GM23248 (cell line): ENCODE data around the gene XPO1. TPM values are rescaled to one million over a fixed set of nuclear protein-coding genes. Genes with fewer than 3 reads are reported as not detected.
"Not testable (repeated sequence)": the region's sequence is repeated elsewhere in the genome, so short reads cannot be mapped to it uniquely, and the experiment has no call there.

Source experiments
- DNase-seq: peaks from one replicate; pipeline ENCODE4 v3.0.0-alpha.2; 2015
- H2AFZ ChIP-seq: fragments of 200-600 bp; sonication (generic); 2 replicates; pipeline ENCODE4 v1.6.1; 2016; ENCODE audit warnings: antibody characterized with exemption
- H3F3A ChIP-seq: fragments of 200-600 bp; sonication (generic); 2 replicates; pipeline ENCODE4 v1.6.1; 2016; ENCODE audit warnings: mild to moderate bottlenecking, antibody characterized with exemption, mixed run types; ENCODE audit not compliant: insufficient read depth
- H3K27ac ChIP-seq: fragments of 200-600 bp; sonication (generic); 2 replicates; pipeline ENCODE4 v1.5.1; 2016; ENCODE audit warnings: mild to moderate bottlenecking
- H3K27me3 ChIP-seq: fragments of 200-600 bp; sonication (generic); replicated peaks from 2 replicates; pipeline ENCODE4 v1.6.1; 2016; ENCODE audit warnings: mild to moderate bottlenecking; ENCODE audit not compliant: insufficient read depth
- H3K36me3 ChIP-seq: fragments of 200-600 bp; sonication (generic); 2 replicates; pipeline ENCODE4 v1.6.1; 2016; ENCODE audit warnings: low read depth, mild to moderate bottlenecking
- H3K4me1 ChIP-seq: fragments of 200-600 bp; sonication (generic); 2 replicates; pipeline ENCODE4 v1.6.1; 2016; ENCODE audit warnings: mild to moderate bottlenecking; ENCODE audit not compliant: insufficient read depth
- H3K4me2 ChIP-seq: fragments of 200-600 bp; sonication (generic); one replicate; pipeline ENCODE4 v1.6.1; 2016; ENCODE audit warnings: mild to moderate bottlenecking; ENCODE audit not compliant: unreplicated experiment
- H3K4me3 ChIP-seq: fragments of 200-600 bp; sonication (generic); 2 replicates; pipeline ENCODE4 v1.5.1; 2016; ENCODE audit warnings: mild to moderate bottlenecking
- H3K79me2 ChIP-seq: fragments of 200-600 bp; sonication (generic); 2 replicates; pipeline ENCODE4 v1.6.1; 2016; ENCODE audit warnings: mild to moderate bottlenecking; ENCODE audit not compliant: insufficient read depth
- H3K9ac ChIP-seq: fragments of 200-600 bp; sonication (generic); 2 replicates; pipeline ENCODE4 v1.6.1; 2016; ENCODE audit warnings: mild to moderate bottlenecking
- H3K9me2 ChIP-seq: fragments of 200-600 bp; sonication (generic); 2 replicates; pipeline ENCODE4 v1.6.1; 2016; ENCODE audit warnings: mixed run types, mild to moderate bottlenecking, moderate library complexity; ENCODE audit not compliant: insufficient read depth
- H3K9me3 ChIP-seq: fragments of 200-600 bp; sonication (generic); one replicate; pipeline ENCODE4 v1.6.1; 2017; ENCODE audit warnings: low read depth
- H4K20me1 ChIP-seq: fragments of 200-600 bp; sonication (generic); 2 replicates; pipeline ENCODE4 v1.6.0; 2016; ENCODE audit not compliant: insufficient read depth
- EZH2 ChIP-seq: fragments of 200-600 bp; sonication (generic); IDR thresholded peaks from 2 replicates; pipeline ENCODE4 v1.6.1; 2018; ENCODE audit warnings: antibody characterized with exemption, mild to moderate bottlenecking; ENCODE audit not compliant: insufficient read depth, poor library complexity, severe bottlenecking
- EZH2phosphoT487 ChIP-seq: fragments of 200-600 bp; sonication (generic); IDR thresholded peaks from 2 replicates; pipeline ENCODE4 v1.6.1; 2018; ENCODE audit warnings: antibody characterized with exemption, moderate library complexity, mild to moderate bottlenecking, low read depth; ENCODE audit not compliant: insufficient read depth
- WGBS, 2 experiments: methylation state at CpG; one replicate each; pipeline ENCODE4 v1.1.6; 2015 to 2017; ENCODE audit warnings: low lambda C conversion rate in 2 of 2, low coverage in 1 of 2; ENCODE audit errors: missing lambda C conversion rate in 2 of 2; 5-methylcytosine and 5-hydroxymethylcytosine counted together
- in situ Hi-C: fragments of 300-500 bp; cut with MboI; formaldehyde crosslinking; loops from 2 replicates; pipeline ENCODE4 v1.15.0; 2020
- polyA plus RNA-seq: library from polyadenylated mRNA; unstranded; fragments of >200 nt; fragmentation: Nextera tagmentation; extraction: Ambion mirVana; gene quantifications from 2 replicates; pipeline ENCODE4 v1.2.1, GENCODE V29; 2016
- total RNA-seq: library from RNA; depleted of rRNA; stranded (reverse); fragments of >200 nt; shearing (Covaris generic); gene quantifications from 2 replicates; pipeline ENCODE4 v1.2.3, GENCODE V29; 2014

Gene XPO1
- total and polyA plus RNA-seq, 2 experiments from 2014 or later = 52.3 to 104 TPM

DNA sequence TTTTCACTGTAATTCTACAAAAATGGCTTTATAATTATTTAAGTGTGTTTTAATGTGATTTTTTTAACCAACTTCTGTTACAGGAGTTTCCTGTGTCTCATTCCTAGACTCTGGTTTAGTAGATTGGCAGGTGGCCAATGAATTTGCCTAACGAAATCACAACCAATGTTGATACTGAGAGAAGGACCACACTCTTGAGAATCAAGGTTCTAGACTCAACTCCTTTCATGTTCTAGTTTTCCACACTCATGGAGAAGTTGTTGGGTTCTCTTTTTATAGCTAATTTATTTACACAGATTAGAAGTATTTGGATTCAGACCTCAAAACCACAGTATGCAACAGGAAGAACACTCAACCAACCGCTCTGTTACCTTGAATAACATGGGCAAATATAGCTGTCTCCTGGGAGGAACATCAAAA lies 44.6 kb downstream of the XPO1 start:
- Histone ChIP-seq H3K36me3 (peaks cover 77% of the 10 kb centered on the region), H4K20me1 (no peaks in the 10 kb centered on the region), H3K27me3 (no peaks in the 10 kb centered on the region), H2AFZ (no peak overlapping the region), H3K9me2 (no peaks in the 10 kb centered on the region), H3K9ac (no peak overlapping the region), H3F3A (peaks cover under 1% of the 10 kb centered on the region; the same call in 1 of the 2 replicates), H3K4me1 (peaks cover 6% of the 10 kb centered on the region; the same call in 1 of the 2 replicates), H3K79me2 (peaks cover 83% of the 10 kb centered on the region), H3K4me2 (no peak overlapping the region), H3K9me3 (no peaks in the 10 kb centered on the region), H3K27ac (peak overlapping the region; percentile 25), H3K4me3 (no peak overlapping the region)
- 69 to 81% methylated on average over 2 of the region's 2 CpGs for WGBS, 2 experiments
- TF ChIP-seq EZH2 (no peak), EZH2phosphoT487 (no peak)
- DNase-seq = peak; percentile 52
- in situ Hi-C loops = no loop called here

- TF ChIP-seq EZH2phosphoT487 = no peak
- TF ChIP-seq EZH2 = no peak
- peaks cover 6% of the 10 kb centered on the region; the same call in 1 of the 2 replicates for H3K4me1 ChIP-seq
- no peaks in the 10 kb centered on the region for H3K9me2 ChIP-seq
- no peaks in the 10 kb centered on the region for H3K9me3 ChIP-seq
- H3K79me2 ChIP-seq = peaks cover 84% of the 10 kb centered on the region
- H3K4me3 ChIP-seq = no peak overlapping the region
- H3K27me3 ChIP-seq = no peaks in the 10 kb centered on the region
- H2AFZ ChIP-seq = no peak overlapping the region
- no peak overlapping the region for H3K9ac ChIP-seq
- DNase-seq = no peak
- H3K36me3 ChIP-seq = peaks cover 77% of the 10 kb centered on the region
- no peak overlapping the region for H3K27ac ChIP-seq
- in situ Hi-C loops = no loop called here
- H4K20me1 ChIP-seq = no peaks in the 10 kb centered on the region
- H3F3A ChIP-seq = peaks cover 10% of the 10 kb centered on the region; the same call in 1 of the 2 replicates
- WGBS, 2 experiments = 99 to 100% methylated on average over 2 of the region's 2 CpGs
- no peak overlapping the region for H3K4me2 ChIP-seq
These were observed 45.7 kb downstream of the XPO1 start for GRCh38 chr2:61492476-61492875.

DNA sequence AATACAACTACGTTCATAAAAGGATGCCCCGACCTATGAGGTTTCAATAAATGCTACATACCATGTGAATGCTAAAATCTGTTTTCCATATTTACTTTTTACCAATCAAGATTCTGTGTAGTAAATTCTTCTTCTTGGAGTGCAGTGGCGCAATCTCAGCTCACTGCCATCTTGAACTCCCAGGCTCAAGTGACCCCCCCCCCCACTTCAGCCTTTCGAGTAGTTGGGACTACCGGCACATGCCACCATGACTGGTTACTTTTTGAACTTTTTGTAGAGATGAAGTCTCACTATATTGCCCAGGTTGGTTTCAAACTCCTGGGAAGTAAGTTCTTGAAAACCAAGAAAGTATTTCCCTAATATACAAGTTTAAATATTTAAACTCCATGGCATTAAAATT lies 52.9 kb downstream of the XPO1 start:
- H4K20me1 ChIP-seq = no peaks in the 10 kb centered on the region
- peaks cover 59% of the 10 kb centered on the region for H3F3A ChIP-seq
- peaks cover 94% of the 10 kb centered on the region for H3K79me2 ChIP-seq
- H3K9ac ChIP-seq = no peak overlapping the region
- no peak for DNase-seq
- H3K4me1 ChIP-seq = no peaks in the 10 kb centered on the region
- no peak overlapping the region for H3K27ac ChIP-seq
- no peak for TF ChIP-seq EZH2phosphoT487
- no peak for TF ChIP-seq EZH2
- WGBS, 2 experiments = 96 to 98% methylated on average over 5 of the region's 5 CpGs
- no peaks in the 10 kb centered on the region for H3K9me2 ChIP-seq
- in situ Hi-C loops = no loop called here
- H3K4me2 ChIP-seq = no peak overlapping the region
- no peak overlapping the region for H2AFZ ChIP-seq
- H3K27me3 ChIP-seq = no peaks in the 10 kb centered on the region
- no peaks in the 10 kb centered on the region for H3K9me3 ChIP-seq
- H3K4me3 ChIP-seq = no peak overlapping the region
- peaks cover 78% of the 10 kb centered on the region for H3K36me3 ChIP-seq

- Histone ChIP-seq H3K4me2 (no peak overlapping the region), H3K27me3 (no peaks in the 10 kb centered on the region), H3K9ac (no peak overlapping the region), H3K36me3 (peaks cover 61% of the 10 kb centered on the region), H3K4me3 (no peak overlapping the region), H2AFZ (no peak overlapping the region), H3K27ac (no peak overlapping the region), H4K20me1 (no peaks in the 10 kb centered on the region), H3K4me1 (no peaks in the 10 kb centered on the region), H3F3A (peaks cover 69% of the 10 kb centered on the region), H3K79me2 (peaks cover 91% of the 10 kb centered on the region), H3K9me2 (no peaks in the 10 kb centered on the region), H3K9me3 (no peaks in the 10 kb centered on the region)
- no peak for DNase-seq
- 82% methylated on average over 6 of the region's 6 CpGs for whole genome bisulfite sequencing, 2 experiments
- TF ChIP-seq EZH2phosphoT487 = no peak
- TF ChIP-seq EZH2 = no peak
- in situ Hi-C loops = no loop called here
These were observed 60.1 kb downstream of the XPO1 start for GRCh38 chr2:61478086-61478485.

DNA sequence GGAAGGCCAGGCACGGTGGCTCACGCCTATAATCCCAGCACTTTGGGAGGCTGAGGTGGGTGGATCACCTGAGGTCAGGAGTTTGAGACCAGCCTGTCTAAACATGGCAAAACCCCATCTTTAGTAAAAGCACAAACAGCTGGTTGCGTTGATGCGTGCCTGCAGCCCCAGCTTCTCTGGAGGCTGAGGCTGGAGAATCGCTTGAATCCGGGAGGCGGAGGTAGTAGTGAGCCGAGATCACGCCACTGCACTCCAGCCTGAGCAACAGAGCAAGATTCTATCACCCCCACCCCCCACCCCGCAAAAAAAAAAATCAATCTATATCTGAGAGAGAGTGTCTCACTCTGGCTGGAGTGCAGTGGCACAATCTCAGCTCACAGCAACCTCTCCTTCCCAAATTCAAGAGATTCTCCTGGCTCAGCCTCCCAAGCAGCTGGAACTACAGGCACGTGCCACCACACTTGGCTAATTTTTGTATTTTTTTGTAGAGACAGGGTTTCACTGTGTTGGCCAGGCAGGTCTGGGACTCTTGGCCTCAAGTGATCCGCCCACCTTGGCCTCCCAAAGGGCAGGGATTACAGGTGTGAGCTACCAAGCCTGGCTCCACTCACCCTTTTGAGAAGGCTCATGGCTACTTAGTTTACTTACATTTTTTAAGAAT lies 61.1 kb downstream of the XPO1 start:
- H4K20me1 ChIP-seq, H3K9me2 ChIP-seq, H3K4me1 ChIP-seq, in situ Hi-C loops, H3K27me3 ChIP-seq, H3K9me3 ChIP-seq, H3K4me2 ChIP-seq, H3K4me3 ChIP-seq, H3K9ac ChIP-seq, H2AFZ ChIP-seq, DNase-seq: not testable (repeated sequence)
- 95 to 97% methylated on average over 12 of the region's 12 CpGs for WGBS, 2 experiments
- Histone ChIP-seq H3K79me2 (peaks cover 91% of the 10 kb centered on the region), H3K27ac (peak overlapping the region; percentile 17; the same call in 1 of the 2 replicates), H3F3A (peaks cover 59% of the 10 kb centered on the region), H3K36me3 (peaks cover 50% of the 10 kb centered on the region)
